HepG2 (cell line): ENCODE results near the gene ANKS1B.

Experiments used
- AGO1 ChIP-seq: fragments of 200-400 bp; formaldehyde crosslinking; IDR thresholded peaks from 2 replicates; pipeline ENCODE4 v1.6.1; 2017; ENCODE audit warnings: mild to moderate bottlenecking, low read depth, low read length, moderate library complexity; ENCODE audit not compliant: poor library complexity, severe bottlenecking
- JUNB ChIP-seq: sonication (generic); formaldehyde crosslinking; IDR thresholded peaks from 2 replicates; pipeline ENCODE4 v1.8.0; 2022; ENCODE audit warnings: missing genetic modification reagents, mild to moderate bottlenecking, borderline replicate concordance
- KDM1A ChIP-seq: IDR thresholded peaks from 2 replicates; pipeline ENCODE4 v1.6.1; 2016; ENCODE audit warnings: missing compliant biosample characterization
- MXI1 ChIP-seq: IDR thresholded peaks from 3 replicates; pipeline ENCODE4 v1.6.1; 2012; ENCODE audit warnings: low read depth, low read length, inconsistent platforms, borderline replicate concordance
- ZBTB1 ChIP-seq: sonication (generic); formaldehyde crosslinking; IDR thresholded peaks from 2 replicates; pipeline ENCODE4 v1.4.0; 2020; ENCODE audit warnings: missing genetic modification reagents, borderline replicate concordance
- ZFP36 ChIP-seq: fragments of 150-350 bp; IDR thresholded peaks from 2 replicates; pipeline ENCODE4 v1.6.1; 2018; ENCODE audit warnings: borderline replicate concordance, low read length, low read depth; ENCODE audit not compliant: partially characterized antibody
- ZFY ChIP-seq: sonication (generic); formaldehyde crosslinking; IDR thresholded peaks from 2 replicates; pipeline ENCODE4 v1.4.0; 2020; ENCODE audit warnings: missing genetic modification reagents
- TF ChIP-seq, protein P1 (sequence below): sonication (generic); formaldehyde crosslinking; IDR thresholded peaks from 2 replicates; pipeline ENCODE4 v1.5.0; 2020; ENCODE audit warnings: mild to moderate bottlenecking, missing genetic modification reagents, moderate library complexity

DNA sequence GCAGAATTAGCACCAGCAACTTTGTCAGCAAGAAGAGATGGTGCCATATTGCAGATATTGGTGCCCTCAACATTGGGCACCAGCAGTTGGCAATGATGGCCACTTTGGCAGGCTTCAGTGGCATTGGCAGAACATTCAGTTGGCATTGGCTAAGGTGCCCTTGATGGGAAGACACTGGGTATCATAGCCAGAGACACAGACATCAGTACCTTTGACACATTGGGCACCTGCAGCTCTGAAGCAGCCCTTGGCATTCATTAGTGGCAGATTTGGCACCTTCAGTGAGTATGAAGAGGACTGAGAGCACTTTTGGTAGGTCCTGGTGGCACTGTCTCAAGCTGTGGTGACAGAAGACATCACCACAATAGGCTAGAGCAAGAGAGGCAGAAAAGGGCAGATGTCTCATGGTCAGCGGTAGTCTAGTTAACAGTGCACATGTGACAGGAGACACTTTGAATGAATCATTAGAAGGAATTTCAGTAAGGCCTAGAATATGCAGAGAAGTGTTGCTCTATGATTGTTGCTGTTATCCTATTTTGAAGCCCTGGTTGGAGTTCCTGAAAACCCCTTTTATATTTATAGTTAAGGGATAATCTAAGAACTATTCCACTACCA is 917.5 kb downstream of the ANKS1B start:
- no peak for TF ChIP-seq MXI1
- TF ChIP-seq AGO1, result no peak
- TF ChIP-seq KDM1A (CRISPR knock-in tag), result no peak
- TF ChIP-seq JUNB, result no peak
- TF ChIP-seq ZFP36, result no peak
- TF ChIP-seq ZFY (CRISPR knock-in tag), result no peak
- TF ChIP-seq, protein P1, sequence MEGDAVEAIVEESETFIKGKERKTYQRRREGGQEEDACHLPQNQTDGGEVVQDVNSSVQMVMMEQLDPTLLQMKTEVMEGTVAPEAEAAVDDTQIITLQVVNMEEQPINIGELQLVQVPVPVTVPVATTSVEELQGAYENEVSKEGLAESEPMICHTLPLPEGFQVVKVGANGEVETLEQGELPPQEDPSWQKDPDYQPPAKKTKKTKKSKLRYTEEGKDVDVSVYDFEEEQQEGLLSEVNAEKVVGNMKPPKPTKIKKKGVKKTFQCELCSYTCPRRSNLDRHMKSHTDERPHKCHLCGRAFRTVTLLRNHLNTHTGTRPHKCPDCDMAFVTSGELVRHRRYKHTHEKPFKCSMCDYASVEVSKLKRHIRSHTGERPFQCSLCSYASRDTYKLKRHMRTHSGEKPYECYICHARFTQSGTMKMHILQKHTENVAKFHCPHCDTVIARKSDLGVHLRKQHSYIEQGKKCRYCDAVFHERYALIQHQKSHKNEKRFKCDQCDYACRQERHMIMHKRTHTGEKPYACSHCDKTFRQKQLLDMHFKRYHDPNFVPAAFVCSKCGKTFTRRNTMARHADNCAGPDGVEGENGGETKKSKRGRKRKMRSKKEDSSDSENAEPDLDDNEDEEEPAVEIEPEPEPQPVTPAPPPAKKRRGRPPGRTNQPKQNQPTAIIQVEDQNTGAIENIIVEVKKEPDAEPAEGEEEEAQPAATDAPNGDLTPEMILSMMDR (CRISPR knock-in tag), result no peak
- no peak for TF ChIP-seq ZBTB1 (CRISPR knock-in tag)
